ENCODE data around the gene CTU1. TPM values are rescaled to one million over a fixed set of nuclear protein-coding genes. Genes with fewer than 3 reads are reported as not detected.

The CTU1 gene
- total and polyA plus RNA-seq, 10 donors: 1.1 to 8.2 (median 6.0) TPM

GRCh38 chr19:51107406-51108065, 673 bp downstream of the CTU1 start:
- H3K4me1 ChIP-seq: peaks cover 10 to 65% (median 22%) of the 10 kb centered on the region in 6 donors
- peaks cover 0 to 33% (median 15%) of the 10 kb centered on the region in 6 donors for H3K36me3 ChIP-seq
- no peaks in the 10 kb centered on the region for H3K27me3 ChIP-seq (replicated peaks in 1 of 7)
- TF ChIP-seq POLR2A (IDR thresholded peaks at IDR 0.05) (no peak), POLR2AphosphoS5 (IDR thresholded peaks at IDR 0.05) (no peak)
- TF ChIP-seq, protein P1, sequence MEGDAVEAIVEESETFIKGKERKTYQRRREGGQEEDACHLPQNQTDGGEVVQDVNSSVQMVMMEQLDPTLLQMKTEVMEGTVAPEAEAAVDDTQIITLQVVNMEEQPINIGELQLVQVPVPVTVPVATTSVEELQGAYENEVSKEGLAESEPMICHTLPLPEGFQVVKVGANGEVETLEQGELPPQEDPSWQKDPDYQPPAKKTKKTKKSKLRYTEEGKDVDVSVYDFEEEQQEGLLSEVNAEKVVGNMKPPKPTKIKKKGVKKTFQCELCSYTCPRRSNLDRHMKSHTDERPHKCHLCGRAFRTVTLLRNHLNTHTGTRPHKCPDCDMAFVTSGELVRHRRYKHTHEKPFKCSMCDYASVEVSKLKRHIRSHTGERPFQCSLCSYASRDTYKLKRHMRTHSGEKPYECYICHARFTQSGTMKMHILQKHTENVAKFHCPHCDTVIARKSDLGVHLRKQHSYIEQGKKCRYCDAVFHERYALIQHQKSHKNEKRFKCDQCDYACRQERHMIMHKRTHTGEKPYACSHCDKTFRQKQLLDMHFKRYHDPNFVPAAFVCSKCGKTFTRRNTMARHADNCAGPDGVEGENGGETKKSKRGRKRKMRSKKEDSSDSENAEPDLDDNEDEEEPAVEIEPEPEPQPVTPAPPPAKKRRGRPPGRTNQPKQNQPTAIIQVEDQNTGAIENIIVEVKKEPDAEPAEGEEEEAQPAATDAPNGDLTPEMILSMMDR (IDR thresholded peaks at IDR 0.05 in 8 of 11, conservative IDR thresholded peaks at IDR 0.05 in 3 of 11): no peak
- H3K9me3 ChIP-seq: no peaks in the 10 kb centered on the region
- peak overlapping the region in 7 of 8 donors; percentile 29 to 86 (median 78) for H3K27ac ChIP-seq
- 13 to 26% (median 20%) methylated on average over 18 of the region's 18 CpGs for WGBS, 5 donors
- H3K4me3 ChIP-seq: peak overlapping the region; percentile 74 to 96 (median 84)
- intact Hi-C loops (cut with DNase I; ENCODE audit: low total_unique reads): no loop called here
- no peak for DNase-seq

- WGBS, 5 donors: 91 to 96% (median 93%) methylated on average over 45 to 49 of the region's 49 CpGs
- TF ChIP-seq, protein P1 (IDR thresholded peaks at IDR 0.05 in 8 of 11, conservative IDR thresholded peaks at IDR 0.05 in 3 of 11): no peak
- TF ChIP-seq POLR2A (IDR thresholded peaks at IDR 0.05) (no peak), POLR2AphosphoS5 (IDR thresholded peaks at IDR 0.05) (peak in 1 of 3 donors; percentile 14)
Measured at GRCh38 chr19:51103926-51104341, 4.3 kb downstream of the CTU1 start.

DNA sequence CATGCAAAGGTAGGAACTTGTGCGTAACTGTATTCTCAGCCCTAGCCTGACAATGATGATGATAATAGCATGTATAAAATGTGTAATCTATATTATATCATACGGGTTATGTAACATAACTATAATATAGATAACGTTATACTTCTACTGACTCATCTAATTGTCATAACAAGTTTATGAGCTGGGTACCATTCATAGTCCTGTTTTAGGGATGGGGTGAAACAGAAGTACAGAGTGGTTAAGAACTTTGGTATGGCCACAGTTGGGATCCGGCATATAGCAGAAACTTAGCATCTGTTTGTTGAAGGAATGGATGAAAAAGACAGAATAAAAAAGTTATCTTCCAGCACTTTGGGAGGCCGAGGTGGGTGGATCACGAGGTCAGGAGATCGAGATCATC, 5.2 kb downstream of the CTU1 start:
- Histone ChIP-seq H3K27ac (no peak overlapping the region), H3K27me3 (replicated peaks in 1 of 7) (no peaks in the 10 kb centered on the region), H3K36me3 (peaks cover 0 to 77% (median 35%) of the 10 kb centered on the region in 6 donors), H3K9me3 (no peaks in the 10 kb centered on the region), H3K4me3 (no peak overlapping the region), H3K4me1 (peaks cover 10 to 62% (median 23%) of the 10 kb centered on the region in 6 donors)
- DNase-seq: no peak
- intact Hi-C loops (cut with DNase I; ENCODE audit: low total_unique reads): no loop called here
- 88 to 95% (median 93%) methylated on average over 7 of the region's 7 CpGs for WGBS, 5 donors
- TF ChIP-seq POLR2AphosphoS5 (IDR thresholded peaks at IDR 0.05): no peak
- TF ChIP-seq, protein P1 (IDR thresholded peaks at IDR 0.05 in 8 of 11, conservative IDR thresholded peaks at IDR 0.05 in 3 of 11): no peak
- TF ChIP-seq POLR2A (IDR thresholded peaks at IDR 0.05): no peak

More at GRCh38 chr19:51103926-51104341, 4.3 kb downstream of the CTU1 start:
- H3K27ac ChIP-seq: no peak overlapping the region
- peaks cover 10 to 64% (median 25%) of the 10 kb centered on the region in 6 donors for H3K4me1 ChIP-seq
- no peak for DNase-seq
- no peaks in the 10 kb centered on the region for H3K9me3 ChIP-seq
- no peaks in the 10 kb centered on the region for H3K27me3 ChIP-seq (replicated peaks in 1 of 7)
- peaks cover 0 to 69% (median 30%) of the 10 kb centered on the region in 6 donors for H3K36me3 ChIP-seq
- intact Hi-C loops (cut with DNase I; ENCODE audit: low total_unique reads): no loop called here
- H3K4me3 ChIP-seq: no peak overlapping the region

DNA sequence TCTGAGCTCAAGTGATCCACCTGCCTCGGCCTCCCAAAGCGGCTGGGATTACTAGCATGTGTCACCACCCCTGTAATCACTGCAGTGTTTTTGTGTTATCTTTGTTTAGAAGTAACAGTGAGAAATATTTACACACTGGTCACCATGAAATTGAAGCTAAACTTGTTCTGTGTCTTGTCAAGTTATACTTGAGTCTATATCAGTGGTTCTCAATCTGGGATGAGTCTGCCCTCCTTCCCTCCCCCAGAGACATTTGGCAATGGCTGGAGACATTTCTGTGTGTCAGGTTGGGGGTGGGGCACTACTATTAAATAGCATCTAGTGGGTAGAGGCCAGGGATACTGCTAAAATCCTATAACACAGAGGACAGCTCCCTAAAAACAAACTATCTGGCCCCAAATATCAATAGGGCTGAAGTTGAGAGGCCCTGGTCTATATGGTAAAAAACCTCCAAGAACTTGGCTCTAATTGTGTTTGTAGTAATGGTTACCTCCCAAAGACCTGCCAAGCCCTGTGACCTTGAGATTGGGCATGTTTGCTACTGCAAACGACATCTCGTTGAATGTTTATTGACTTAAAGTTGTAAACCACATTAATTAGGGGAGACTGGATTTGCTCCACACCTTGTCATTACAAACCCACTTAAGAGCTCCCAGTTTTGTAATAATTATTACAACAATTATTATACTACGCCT, 6.9 kb downstream of the CTU1 start:
- 81 to 88% (median 87%) methylated on average over 5 of the region's 5 CpGs for WGBS, 5 donors
- Histone ChIP-seq H3K36me3 (peaks cover 0 to 82% (median 36%) of the 10 kb centered on the region in 6 donors), H3K27ac (no peak overlapping the region), H3K9me3 (no peaks in the 10 kb centered on the region), H3K4me3 (no peak overlapping the region), H3K27me3 (replicated peaks in 1 of 7) (no peaks in the 10 kb centered on the region), H3K4me1 (peaks cover 0 to 55% (median 18%) of the 10 kb centered on the region in 6 donors)
- TF ChIP-seq, protein P1 (IDR thresholded peaks at IDR 0.05 in 8 of 11, conservative IDR thresholded peaks at IDR 0.05 in 3 of 11): no peak
- TF ChIP-seq POLR2AphosphoS5 (IDR thresholded peaks at IDR 0.05): no peak
- TF ChIP-seq POLR2A (IDR thresholded peaks at IDR 0.05): no peak
- intact Hi-C loops (cut with DNase I; ENCODE audit: low total_unique reads): no loop called here
- no peak for DNase-seq
